GM12878 (cell line): ENCODE measurements around the gene PCDHGA7. TPM values are rescaled to one million over a fixed set of nuclear protein-coding genes. Genes with fewer than 3 reads are reported as not detected.

Source experiments
- ATAC-seq: fragments of 200-7000 bp; cut with Tn5 transposase; 3 replicates; pipeline ENCODE4 v1.9.1; 2020; ENCODE audit warnings: mild to moderate bottlenecking, moderate library complexity
- BruUV-seq: library from RNA; stranded (reverse); fragments of 400-500 nt; replicated peaks from 2 replicates; lab custom pipeline; 2021; lab: Mats Ljungman, UMichigan
- CTCF ChIA-PET: fragments of 300-600 bp; sonication (Branson Sonifier 250); formaldehyde crosslinking; extraction: SDS; loops from one replicate; lab custom pipeline; 2021; ENCODE audit warnings: inconsistent platforms; lab: Yijun Ruan, JAX
- POLR2A ChIA-PET: fragments of 350-600 bp; formaldehyde crosslinking; extraction: SDS; loops from one replicate; lab custom pipeline; 2021; ENCODE audit warnings: inconsistent platforms; lab: Charles Lee
- RAD21 ChIA-PET: fragments of 300-600 bp; sonication (Branson Sonifier 250); formaldehyde crosslinking; loops from one replicate; lab custom pipeline; 2023; ENCODE audit warnings: antibody characterized with exemption; ENCODE audit not compliant: unreplicated experiment; lab: Charles Lee
- SMC1A ChIA-PET: fragments of 300-600 bp; sonication (Branson Sonifier 250); formaldehyde crosslinking; loops from one replicate; lab custom pipeline; 2023; ENCODE audit not compliant: unreplicated experiment, uncharacterized antibody; lab: Charles Lee
- DNase-seq: peaks from one replicate; pipeline ENCODE4 v3.0.0-alpha.2; 2011; ENCODE audit warnings: low read depth, low spot score
- FAIRE-seq: peaks from 3 replicates; lab custom pipeline; 2011; peaks lifted over from hg19 to GRCh38; lab: Jason Lieb, UNC
- H2AFZ ChIP-seq: 2 replicates; pipeline ENCODE4 v1.6.0; 2011; ENCODE audit warnings: low read depth, low read length, control low read depth; ENCODE audit not compliant: control insufficient read depth
- H3K27ac ChIP-seq: 2 replicates; pipeline ENCODE4 v1.5.1; 2011; ENCODE audit warnings: control low read depth; ENCODE audit not compliant: control insufficient read depth, insufficient read depth
- H3K27me3 ChIP-seq, 2 experiments: replicated peaks in 1 of 2; 2 replicates each; pipeline versions ENCODE4 v1.6.0 to v1.6.1; 2011; ENCODE audit warnings: low read length in 1 of 2; ENCODE audit not compliant: control insufficient read depth in 2 of 2, insufficient read depth in 2 of 2
- H3K36me3 ChIP-seq, 2 experiments: 2 replicates each; pipeline ENCODE4 v1.5.1; 2011; ENCODE audit warnings: low read length in 1 of 2; ENCODE audit not compliant: control insufficient read depth in 2 of 2, insufficient read depth in 2 of 2
- H3K4me1 ChIP-seq: 2 replicates; pipeline ENCODE4 v1.6.1; 2011; ENCODE audit warnings: mild to moderate bottlenecking, low read length, moderate library complexity, mixed read lengths; ENCODE audit not compliant: control insufficient read depth, insufficient read depth
- H3K4me2 ChIP-seq: 2 replicates; pipeline ENCODE4 v1.6.0; 2011; ENCODE audit warnings: control low read depth; ENCODE audit not compliant: control insufficient read depth, insufficient read depth
- H3K4me3 ChIP-seq: fragments of 200-600 bp; sonication (generic); 2 replicates; pipeline ENCODE4 v1.5.1; 2016
- H3K79me2 ChIP-seq: 2 replicates; pipeline ENCODE4 v1.6.0; 2011; ENCODE audit warnings: low read length; ENCODE audit not compliant: control insufficient read depth, insufficient read depth
- H3K9ac ChIP-seq: 2 replicates; pipeline ENCODE4 v1.8.0; 2011; ENCODE audit warnings: low read length, control low read depth, mixed read lengths; ENCODE audit not compliant: control insufficient read depth, insufficient read depth
- H3K9me3 ChIP-seq: replicated peaks from 3 replicates; pipeline ENCODE4 v1.5.1; 2011; ENCODE audit warnings: mild to moderate bottlenecking, low read length; ENCODE audit not compliant: control insufficient read depth, insufficient read depth
- H4K20me1 ChIP-seq: 2 replicates; pipeline ENCODE4 v1.6.0; 2011; ENCODE audit not compliant: control insufficient read depth, insufficient read depth
- BHLHE40 ChIP-seq, 2 experiments: fragments of 450-650 bp in 1 of 2; IDR thresholded peaks; 2 replicates each; pipeline ENCODE4 v1.6.1; 2011 to 2017; ENCODE audit warnings: low read depth in 2 of 2, borderline replicate concordance in 1 of 2, improper control_type of control experiment in 1 of 2, low read length in 1 of 2, mild to moderate bottlenecking in 1 of 2
- CBFB ChIP-seq: IDR thresholded peaks from 2 replicates; pipeline ENCODE4 v1.6.1; 2016; ENCODE audit warnings: antibody characterized with exemption, low read depth
- CHD1 ChIP-seq: IDR thresholded peaks from 2 replicates; pipeline ENCODE4 v1.6.1; 2012; ENCODE audit warnings: low read depth, low read length, improper control_type of control experiment
- CHD2 ChIP-seq: IDR thresholded peaks from 2 replicates; pipeline ENCODE4 v1.6.1; 2011; ENCODE audit warnings: low read depth, low read length, improper control_type of control experiment, borderline replicate concordance
- EGR1 ChIP-seq, 2 experiments: IDR thresholded peaks; 1 replicate in 1 of 2; 2 replicates in 1 of 2; pipeline ENCODE4 v1.6.1; 2011 to 2012; ENCODE audit warnings: low read depth in 2 of 2, low read length in 2 of 2, borderline replicate concordance in 1 of 2, mild to moderate bottlenecking in 1 of 2, moderate library complexity in 1 of 2
- EZH2 ChIP-seq: IDR thresholded peaks from 2 replicates; pipeline ENCODE4 v1.6.1; 2012; ENCODE audit warnings: low read depth, mild to moderate bottlenecking, control low read depth, inconsistent platforms, low read length, borderline replicate concordance; ENCODE audit not compliant: control insufficient read depth
- HSF1 ChIP-seq: fragments of 150-350 bp; IDR thresholded peaks from 2 replicates; pipeline ENCODE4 v1.6.1; 2014; ENCODE audit warnings: mild to moderate bottlenecking, low read depth, low read length
- RB1 ChIP-seq: fragments of 450-650 bp; formaldehyde crosslinking; IDR thresholded peaks from 2 replicates; pipeline ENCODE4 v1.6.1; 2017; ENCODE audit warnings: mild to moderate bottlenecking, borderline replicate concordance
- YY1 ChIP-seq: IDR thresholded peaks from 2 replicates; pipeline ENCODE4 v1.6.1; 2011; ENCODE audit warnings: low read depth, mild to moderate bottlenecking, low read length
- ZZZ3 ChIP-seq: IDR thresholded peaks from 2 replicates; pipeline ENCODE4 v1.6.1; 2011; ENCODE audit warnings: low read depth; ENCODE audit not compliant: control insufficient read depth, insufficient read length
- WGBS: methylation state at CpG from one replicate; pipeline ENCODE4 v1.1.6; 2016; ENCODE audit warnings: low lambda C conversion rate; ENCODE audit not compliant: insufficient replicate concordance, insufficient coverage; ENCODE audit errors: missing lambda C conversion rate; 5-methylcytosine and 5-hydroxymethylcytosine counted together
- in situ Hi-C: fragments of 300-500 bp; cut with MboI; formaldehyde crosslinking; loops from 9 replicates; pipeline ENCODE4 v1.14.3; 2018; ENCODE audit warnings: mixed read lengths
- intact Hi-C: fragments of 100-400 bp; cut with micrococcal nuclease; formaldehyde crosslinking; loops from one replicate; pipeline ENCODE4 v1.14.2; 2022; ENCODE audit not compliant: unreplicated experiment
- polyA plus RNA-seq, 11 experiments: library from polyadenylated mRNA; depleted of rRNA in 4 of 11; unstranded in 6 of 11; stranded (reverse) in 5 of 11; fragments of >200 nt; fragmentation: Nextera tagmentation in 4 of 11; fragmentation: Illumina TruSeq in 1 of 11; extraction: Ambion mirVana in 4 of 11; extraction: Trizol in 1 of 11; gene quantifications; 1 replicate in 1 of 11; 2 replicates in 10 of 11; pipeline versions ENCODE4 v1.2.1 to v1.2.3, GENCODE V29; 2011 to 2016; ENCODE audit warnings: inconsistent platforms in 2 of 11, missing spikeins in 2 of 11, low read depth in 1 of 11
- total RNA-seq, 4 experiments: library from RNA; depleted of rRNA in 3 of 4; stranded (reverse); fragments of >200 nt in 3 of 4; fragmentation: Illumina TruSeq in 1 of 4; extraction: Trizol in 1 of 4; gene quantifications; 2 replicates each; pipeline versions ENCODE4 v1.2.1 to v1.2.3, GENCODE V29; 2013 to 2021

Gene PCDHGA7
- total and polyA plus RNA-seq, 10 of the 15 experiments (the other 5 are each of a cell fraction or from before 2014, with no cell fraction given) = 0.01 to 0.18 (median 0.08) TPM; not detected in 3

GRCh38 chr5:141403387-141403786 lies 20.8 kb downstream of the PCDHGA7 start:
- 74% methylated on average over 22 of the region's 22 CpGs for WGBS

More at GRCh38 chr5:141403387-141403786, 20.8 kb downstream of the PCDHGA7 start:
- no peak for FAIRE-seq
- H3K4me2 ChIP-seq = no peak overlapping the region
- no peak overlapping the region for H3K27ac ChIP-seq
- POLR2A ChIA-PET = no interaction called here
- no peak overlapping the region for H3K4me3 ChIP-seq
- no peaks in the 10 kb centered on the region for H3K27me3 ChIP-seq
- H3K79me2 ChIP-seq = no peaks in the 10 kb centered on the region
- H3K9ac ChIP-seq = no peak overlapping the region
- peaks cover 21% of the 10 kb centered on the region for H3K9me3 ChIP-seq
- no peaks in the 10 kb centered on the region for H3K4me1 ChIP-seq
- H4K20me1 ChIP-seq = no peaks in the 10 kb centered on the region
- no peak overlapping the region for H2AFZ ChIP-seq
- SMC1A ChIA-PET = interaction anchor here (0.7 to 1.4 kb wide), 2 partner anchors 9 to 33 kb away, joined by 3 to 4 read pairs; partner anchors contain the start of genes PCDHGA10 and PCDHGB3
- TF ChIP-seq BHLHE40 (IDR thresholded peaks at IDR 0.05; ENCODE audit: borderline replicate concordance in 1 of 2, low read depth in 2 of 2, low read length in 1 of 2) (no peak), EZH2 (no peak), YY1 (no peak), RB1 (no peak), HSF1 (no peak), ZZZ3 (no peak), CHD1 (no peak), EGR1 (IDR thresholded peaks at IDR 0.05; ENCODE audit: borderline replicate concordance in 1 of 2, low read depth in 2 of 2, low read length in 2 of 2) (no peak), CHD2 (no peak), CBFB (no peak)
- no peak for DNase-seq
- intact Hi-C loops (no loop called here), in situ Hi-C loops (no loop called here)
- RAD21 ChIA-PET = no interaction called here
- ATAC-seq = no peak
- H3K36me3 ChIP-seq = no peaks in the 10 kb centered on the region
- CTCF ChIA-PET = interaction anchor here (0.6 to 1.7 kb wide), 6 partner anchors 9 to 736 kb away, joined by 3 to 8 read pairs (median 3); partner anchors contain the start of genes PCDHGA10 and PCDHGA12
- BruUV-seq = no TSS peak
